ENCODE measurements around the gene VWDE. TPM values are rescaled to one million over a fixed set of nuclear protein-coding genes. Genes with fewer than 3 reads are reported as not detected.
"Not testable (repeated sequence)": the region's sequence is repeated elsewhere in the genome, so short reads cannot be mapped to it uniquely, and the experiment has no call there.

The VWDE gene
- total and polyA plus RNA-seq, 2 of the 8 experiments (the other 6 are each of a cell fraction or from before 2014, with no cell fraction given) = 11.0 to 21.2 TPM

DNA sequence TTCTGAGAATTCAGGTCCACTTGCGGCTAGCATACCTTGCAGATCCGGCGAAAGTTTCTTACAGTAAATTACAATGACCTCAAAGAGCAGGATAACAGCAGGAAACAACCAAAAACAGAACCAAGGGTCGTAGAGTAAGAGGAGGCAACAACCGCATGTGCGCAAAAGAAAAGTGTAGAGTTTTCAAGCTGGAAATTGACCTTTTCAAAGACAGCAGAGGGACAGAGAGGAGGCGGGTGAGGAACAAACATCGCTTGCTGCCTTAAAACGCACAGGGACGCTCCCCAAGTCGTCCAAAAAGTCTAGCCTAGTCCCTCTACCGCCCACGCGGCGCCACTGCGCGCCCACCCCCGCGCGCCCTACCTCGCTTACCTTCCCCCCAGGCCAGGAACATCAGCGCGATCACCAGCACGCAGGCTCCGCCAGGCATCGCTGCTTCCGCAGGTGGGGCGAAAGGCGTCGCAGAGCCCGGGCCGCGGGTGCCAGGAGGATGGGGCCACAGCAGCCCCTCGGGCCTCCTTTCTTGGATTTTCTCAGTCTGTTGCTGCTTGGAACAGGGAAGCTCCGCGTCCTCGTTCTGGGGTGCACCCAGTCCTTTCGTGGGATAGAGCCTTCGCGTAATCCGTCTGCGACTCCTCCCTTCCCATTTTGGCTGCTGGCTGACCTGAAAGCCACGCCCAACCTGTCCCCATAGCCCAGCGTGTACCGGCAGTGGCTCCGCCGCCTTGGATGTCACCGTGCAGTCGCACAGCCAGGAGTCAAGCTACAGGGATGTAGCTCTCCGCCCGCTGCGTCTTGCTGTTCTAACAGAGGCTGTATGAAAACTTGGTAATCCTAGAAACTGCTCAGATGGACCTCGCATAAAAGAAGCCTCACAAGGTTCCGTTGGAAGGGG is at the start of gene VWDE (continued):
- TF ChIP-seq ASH2L (IDR thresholded peaks at IDR 0.05; ENCODE audit: low read length) = peak; percentile 94

DNA sequence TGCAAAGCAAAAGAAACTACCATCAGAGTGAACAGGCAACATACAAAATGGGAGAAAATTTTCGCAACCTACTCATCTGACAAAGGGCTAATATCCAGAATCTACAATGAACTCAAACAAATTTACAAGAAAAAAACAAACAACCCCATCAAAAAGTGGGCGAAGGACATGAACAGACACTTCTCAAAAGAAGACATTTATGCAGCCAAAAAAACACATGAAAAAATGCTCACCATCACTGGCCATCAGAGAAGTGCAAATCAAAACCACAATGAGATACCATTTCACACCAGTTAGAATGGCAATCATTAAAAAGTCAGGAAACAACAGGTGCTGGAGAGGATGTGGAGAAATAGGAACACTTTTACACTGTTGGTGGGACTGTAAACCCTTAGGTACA is 49.5 kb upstream of the VWDE start:
- H2BK20ac ChIP-seq (ENCODE audit: low read length); H3K27ac ChIP-seq (ENCODE audit: low read depth, low read length); H2BK5ac ChIP-seq (ENCODE audit: low read depth, low read length); H4K91ac ChIP-seq (replicated peaks; ENCODE audit: insufficient read length, low read length); DNase-seq (ENCODE audit: low read depth in 1 of 2, low spot score in 2 of 2); H3K4me3 ChIP-seq (ENCODE audit: extremely low read depth in 1 of 4, insufficient read depth in 2 of 4, low read depth in 3 of 4, low read length in 4 of 4); H3K18ac ChIP-seq (ENCODE audit: extremely low read depth, low read length); H3K14ac ChIP-seq (ENCODE audit: insufficient read length); H2AFZ ChIP-seq (ENCODE audit: low read length); H4K8ac ChIP-seq (ENCODE audit: extremely low read depth, insufficient read depth, low read length); H3K9me3 ChIP-seq (ENCODE audit: insufficient read depth in 2 of 2, low read depth in 1 of 2, low read length in 1 of 2); H3K79me2 ChIP-seq (ENCODE audit: control insufficient read depth in 1 of 2, insufficient read depth in 2 of 2, low read length in 2 of 2); H3K36me3 ChIP-seq (ENCODE audit: control insufficient read depth in 2 of 4, insufficient read depth in 4 of 4, low read length in 3 of 4); H2BK120ac ChIP-seq (replicated peaks; ENCODE audit: low read depth, low read length); H3K4ac ChIP-seq (replicated peaks; ENCODE audit: insufficient read length, low read depth, low read length); H2BK12ac ChIP-seq (ENCODE audit: low read depth, low read length); H3K23me2 ChIP-seq (ENCODE audit: low read depth, low read length); H4K5ac ChIP-seq (ENCODE audit: insufficient read length, low read depth, low read length); H3K79me1 ChIP-seq (ENCODE audit: low read depth, low read length); H3K4me1 ChIP-seq (replicated peaks in 1 of 4; ENCODE audit: control insufficient read depth in 3 of 4, insufficient read depth in 4 of 4, low read length in 3 of 4); H3K4me2 ChIP-seq (ENCODE audit: insufficient read depth in 1 of 2, low read depth in 2 of 2, low read length in 2 of 2); H3K23ac ChIP-seq (ENCODE audit: insufficient read length); CTCF ChIA-PET (ENCODE audit: partially characterized antibody); H4K20me1 ChIP-seq (replicated peaks in 1 of 2; ENCODE audit: control insufficient read depth in 1 of 2, insufficient read depth in 2 of 2, low read length in 2 of 2); H3K27me3 ChIP-seq (replicated peaks in 1 of 4; ENCODE audit: control insufficient read depth in 3 of 4, extremely low read depth in 1 of 4, insufficient read depth in 3 of 4, low read length in 3 of 4); FAIRE-seq; H3K56ac ChIP-seq (replicated peaks; ENCODE audit: insufficient read length, low read depth, low read length); H2BK15ac ChIP-seq (ENCODE audit: low read length); H3K9ac ChIP-seq (replicated peaks in 1 of 4; ENCODE audit: extremely low read depth in 1 of 4, low read depth in 3 of 4, low read length in 3 of 4); H2AK5ac ChIP-seq (ENCODE audit: low read depth, low read length); POLR2A ChIA-PET (ENCODE audit: partially characterized antibody): not testable (repeated sequence)
- 69% methylated on average over 1 of the region's 2 CpGs; no CpG with 5 or more reads in 1 of the 2 experiments for WGBS, 2 experiments (ENCODE audit: extremely low coverage in 1 of 2, insufficient coverage in 1 of 2, insufficient read length in 1 of 2, insufficient replicate concordance in 2 of 2, low coverage in 1 of 2, low lambda C conversion rate in 2 of 2, missing lambda C conversion rate in 1 of 2)

All from H1 (cell line).